Measurements from ENCODE around the gene TLE1. TPM values are rescaled to one million over a fixed set of nuclear protein-coding genes. Genes with fewer than 3 reads are reported as not detected.

The TLE1 gene
- total RNA-seq, 1 experiment from 2014 or later = 46.2 TPM

- no TSS peak for BruUV-seq (replicated peaks)
- intact Hi-C loops (cut with micrococcal nuclease; ENCODE audit: unreplicated experiment) = loop anchor here (5.0 kb wide), 1 partner anchor 423 kb away; no protein-coding TSS in a partner anchor
- H3K4me1 Mint-ChIP-seq (ENCODE audit: low read depth, unreplicated experiment) = peaks cover 18% of the 10 kb centered on the region
- no peaks in the 10 kb centered on the region for H3K9me3 Mint-ChIP-seq (ENCODE audit: low read depth, unreplicated experiment)
- H3K27ac Mint-ChIP-seq (ENCODE audit: unreplicated experiment) = no peak overlapping the region
- CTCF ChIA-PET = interaction anchor here (1.1 kb wide), 1 partner anchor 12 kb away, joined by 5 read pairs; no protein-coding TSS in a partner anchor
- H3K36me3 Mint-ChIP-seq (ENCODE audit: insufficient read depth, unreplicated experiment) = no peaks in the 10 kb centered on the region
- no peak for TF ChIP-seq CTCF (IDR thresholded peaks at IDR 0.05; ENCODE audit: unreplicated experiment)
- H3K27me3 Mint-ChIP-seq (ENCODE audit: unreplicated experiment) = no peaks in the 10 kb centered on the region
- H3K4me3 Mint-ChIP-seq (ENCODE audit: low read depth, unreplicated experiment) = no peak overlapping the region
- DNase-seq = no peak
Observed at GRCh38 chr9:81724242-81724889, 35.0 kb upstream of the TLE1 start.

GRCh38 chr9:81722277-81722676 lies 32.9 kb upstream of the TLE1 start:
- H3K4me3 Mint-ChIP-seq (ENCODE audit: low read depth, unreplicated experiment) = no peak overlapping the region
- peaks cover 34% of the 10 kb centered on the region for H3K4me1 Mint-ChIP-seq (ENCODE audit: low read depth, unreplicated experiment)
- BruUV-seq (replicated peaks) = no TSS peak
- TF ChIP-seq CTCF (IDR thresholded peaks at IDR 0.05; ENCODE audit: unreplicated experiment) = no peak
- H3K9me3 Mint-ChIP-seq (ENCODE audit: low read depth, unreplicated experiment) = no peaks in the 10 kb centered on the region
- H3K27me3 Mint-ChIP-seq (ENCODE audit: unreplicated experiment) = no peaks in the 10 kb centered on the region
- no peak for DNase-seq
- intact Hi-C loops (cut with micrococcal nuclease; ENCODE audit: unreplicated experiment) = loop anchor here (5.0 kb wide), 1 partner anchor 425 kb away; no protein-coding TSS in a partner anchor
- H3K27ac Mint-ChIP-seq (ENCODE audit: unreplicated experiment) = no peak overlapping the region
- no peaks in the 10 kb centered on the region for H3K36me3 Mint-ChIP-seq (ENCODE audit: insufficient read depth, unreplicated experiment)
- CTCF ChIA-PET = interaction anchor here (0.5 kb wide), 1 partner anchor 88 kb away, joined by 3 read pairs; no protein-coding TSS in a partner anchor

- H3K9me3 Mint-ChIP-seq (ENCODE audit: low read depth, unreplicated experiment) = no peaks in the 10 kb centered on the region
- no peak for TF ChIP-seq CTCF (IDR thresholded peaks at IDR 0.05; ENCODE audit: unreplicated experiment)
- CTCF ChIA-PET = interaction anchor here (0.6 kb wide), 2 partner anchors 8 to 24 kb away, joined by 5 to 7 read pairs; no protein-coding TSS in a partner anchor
- H3K4me1 Mint-ChIP-seq (ENCODE audit: low read depth, unreplicated experiment) = peaks cover 40% of the 10 kb centered on the region
- H3K4me3 Mint-ChIP-seq (ENCODE audit: low read depth, unreplicated experiment) = no peak overlapping the region
- no peak overlapping the region for H3K27ac Mint-ChIP-seq (ENCODE audit: unreplicated experiment)
- no peaks in the 10 kb centered on the region for H3K36me3 Mint-ChIP-seq (ENCODE audit: insufficient read depth, unreplicated experiment)
- H3K27me3 Mint-ChIP-seq (ENCODE audit: unreplicated experiment) = no peaks in the 10 kb centered on the region
- no TSS peak for BruUV-seq (replicated peaks)
- DNase-seq = no peak
- intact Hi-C loops (cut with micrococcal nuclease; ENCODE audit: unreplicated experiment) = loop anchor here (5.0 kb wide), 1 partner anchor 427 kb away; no protein-coding TSS in a partner anchor
Observed at GRCh38 chr9:81720450-81721086, 31.2 kb upstream of the TLE1 start.

- no peak for DNase-seq
- no TSS peak for BruUV-seq (replicated peaks)
- H3K4me1 Mint-ChIP-seq (ENCODE audit: low read depth, unreplicated experiment) = peaks cover 40% of the 10 kb centered on the region
Observed at GRCh38 chr9:81719972-81720371, 30.6 kb upstream of the TLE1 start.

More at GRCh38 chr9:81719972-81720371, 30.6 kb upstream of the TLE1 start:
- Mint-ChIP-seq H3K27me3 (ENCODE audit: unreplicated experiment) (no peaks in the 10 kb centered on the region), H3K9me3 (ENCODE audit: low read depth, unreplicated experiment) (no peaks in the 10 kb centered on the region), H3K36me3 (ENCODE audit: insufficient read depth, unreplicated experiment) (no peaks in the 10 kb centered on the region), H3K27ac (ENCODE audit: unreplicated experiment) (no peak overlapping the region), H3K4me3 (ENCODE audit: low read depth, unreplicated experiment) (no peak overlapping the region)
- intact Hi-C loops (cut with micrococcal nuclease; ENCODE audit: unreplicated experiment) = loop anchor here (5.0 to 10.0 kb wide), 2 partner anchors 125 to 427 kb away; no protein-coding TSS in a partner anchor
- no peak for TF ChIP-seq CTCF (IDR thresholded peaks at IDR 0.05; ENCODE audit: unreplicated experiment)
- CTCF ChIA-PET = interaction anchor here (0.6 kb wide), 2 partner anchors 9 to 23 kb away, joined by 5 to 7 read pairs; no protein-coding TSS in a partner anchor

Data from Calu3 (cell line).